AG09319 (cell line): ENCODE results near the gene MTRR.

ENCODE experiments used
- DNase-seq: peaks from one replicate; pipeline ENCODE4 v3.0.0-alpha.2; 2010; ENCODE audit warnings: low read depth; ENCODE audit errors: extremely low read depth
- TF ChIP-seq, protein P1 (sequence below): IDR thresholded peaks from 2 replicates; pipeline ENCODE4 v1.5.1; 2011; ENCODE audit warnings: low read depth, mild to moderate bottlenecking, inconsistent platforms, low read length, moderate library complexity

The MTRR gene

GRCh38 chr5:7834982-7835381 lies 34.0 kb upstream of the MTRR start:
- TF ChIP-seq, protein P1, sequence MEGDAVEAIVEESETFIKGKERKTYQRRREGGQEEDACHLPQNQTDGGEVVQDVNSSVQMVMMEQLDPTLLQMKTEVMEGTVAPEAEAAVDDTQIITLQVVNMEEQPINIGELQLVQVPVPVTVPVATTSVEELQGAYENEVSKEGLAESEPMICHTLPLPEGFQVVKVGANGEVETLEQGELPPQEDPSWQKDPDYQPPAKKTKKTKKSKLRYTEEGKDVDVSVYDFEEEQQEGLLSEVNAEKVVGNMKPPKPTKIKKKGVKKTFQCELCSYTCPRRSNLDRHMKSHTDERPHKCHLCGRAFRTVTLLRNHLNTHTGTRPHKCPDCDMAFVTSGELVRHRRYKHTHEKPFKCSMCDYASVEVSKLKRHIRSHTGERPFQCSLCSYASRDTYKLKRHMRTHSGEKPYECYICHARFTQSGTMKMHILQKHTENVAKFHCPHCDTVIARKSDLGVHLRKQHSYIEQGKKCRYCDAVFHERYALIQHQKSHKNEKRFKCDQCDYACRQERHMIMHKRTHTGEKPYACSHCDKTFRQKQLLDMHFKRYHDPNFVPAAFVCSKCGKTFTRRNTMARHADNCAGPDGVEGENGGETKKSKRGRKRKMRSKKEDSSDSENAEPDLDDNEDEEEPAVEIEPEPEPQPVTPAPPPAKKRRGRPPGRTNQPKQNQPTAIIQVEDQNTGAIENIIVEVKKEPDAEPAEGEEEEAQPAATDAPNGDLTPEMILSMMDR = no peak
- DNase-seq = no peak

DNA sequence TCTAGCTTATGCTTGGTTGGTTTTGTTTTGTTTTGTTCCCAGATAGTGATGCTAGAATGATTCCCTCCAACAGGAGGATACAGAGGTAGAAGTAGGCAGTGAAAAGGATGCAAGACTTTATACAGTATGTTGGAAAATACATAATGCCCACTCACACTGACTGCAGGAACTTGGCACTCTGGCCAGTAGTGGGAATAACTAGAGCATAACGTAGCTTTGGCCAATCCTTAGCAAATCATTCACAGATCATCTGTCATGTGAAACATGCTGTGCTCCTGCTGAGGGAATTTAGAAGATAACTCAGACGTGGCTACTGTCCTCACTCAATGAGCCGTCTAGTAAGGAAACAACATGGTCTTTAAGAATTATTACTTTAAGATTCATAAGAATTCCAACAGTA lies 31.5 kb upstream of the MTRR start:
- TF ChIP-seq, protein P1 = no peak
- no peak for DNase-seq

DNA sequence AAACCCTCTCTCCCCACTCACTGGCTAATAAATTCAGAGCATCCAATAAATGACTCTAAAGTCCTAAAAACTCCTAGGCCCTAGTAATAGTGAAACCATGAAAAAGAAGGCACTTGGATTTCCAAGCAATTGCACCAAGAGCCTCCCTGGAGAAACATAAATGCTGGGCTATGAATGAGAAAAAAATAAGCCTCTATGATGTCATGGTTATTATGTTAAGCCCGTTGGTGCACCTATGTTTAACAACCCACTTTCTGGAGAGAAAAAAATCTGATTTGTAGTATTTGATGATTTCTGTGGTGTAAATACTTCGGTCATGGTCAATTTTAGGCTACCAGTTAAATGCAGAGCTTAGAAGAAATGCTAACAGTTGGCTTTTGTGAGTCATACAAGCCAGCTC lies 26.4 kb upstream of the MTRR start:
- DNase-seq = no peak
- TF ChIP-seq, protein P1 = no peak

DNA sequence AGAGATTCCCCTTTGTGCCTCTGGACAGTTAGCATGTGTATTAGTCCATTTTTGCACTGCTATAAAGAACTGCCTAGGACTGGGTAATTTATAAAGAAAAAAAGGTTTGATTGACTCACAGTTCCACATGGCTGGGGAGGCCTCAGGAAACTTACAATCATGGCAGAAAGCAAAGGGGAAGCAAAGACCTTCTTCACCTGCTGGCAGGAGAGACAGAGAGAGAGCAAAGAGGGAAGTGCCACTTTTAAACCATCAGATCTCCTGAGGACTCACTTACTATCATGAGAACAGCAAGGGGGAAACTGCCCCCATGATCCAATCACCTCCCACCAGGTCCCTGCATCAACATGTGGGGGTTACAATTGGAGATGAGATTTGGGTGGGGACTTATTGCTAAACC lies 24.0 kb upstream of the MTRR start:
- no peak for DNase-seq
- TF ChIP-seq, protein P1 = no peak

GRCh38 chr5:7845557-7845956 lies 23.4 kb upstream of the MTRR start:
- DNase-seq = no peak
- TF ChIP-seq, protein P1 = no peak

- TF ChIP-seq, protein P1 = no peak
- no peak for DNase-seq
These were observed 22.6 kb upstream of the MTRR start for GRCh38 chr5:7846327-7846726.

GRCh38 chr5:7848296-7848695 lies 20.7 kb upstream of the MTRR start:
- DNase-seq = no peak
- TF ChIP-seq, protein P1 = no peak
